Mucosa of rectum (tissue), 2 donors: ENCODE results near the gene DNAJC3.
"Not testable (repeated sequence)": the region's sequence is repeated elsewhere in the genome, so short reads cannot be mapped to it uniquely, and the experiment has no call there.

Experiments
- H3K27ac ChIP-seq, 2 donors: one replicate each; pipeline ENCODE4 v1.7.0; 2013; ENCODE audit warnings: inconsistent platforms in 2 of 2, low read depth in 2 of 2, low read length in 2 of 2
- H3K27me3 ChIP-seq, 2 donors: one replicate each; pipeline ENCODE4 v1.7.0; 2013; ENCODE audit warnings: low read length in 2 of 2; ENCODE audit not compliant: control insufficient read depth in 2 of 2, insufficient read depth in 2 of 2
- H3K36me3 ChIP-seq, 2 donors: one replicate each; pipeline ENCODE4 v1.7.0; 2013; ENCODE audit warnings: low read length in 2 of 2; ENCODE audit not compliant: control insufficient read depth in 2 of 2, insufficient read depth in 2 of 2
- H3K4me1 ChIP-seq, 2 donors: one replicate each; pipeline ENCODE4 v1.7.0; 2013; ENCODE audit warnings: low read length in 2 of 2, mild to moderate bottlenecking in 1 of 2; ENCODE audit not compliant: control insufficient read depth in 2 of 2, insufficient read depth in 2 of 2
- H3K4me3 ChIP-seq, 2 donors: one replicate each; pipeline ENCODE4 v1.7.0; 2013; ENCODE audit warnings: low read length in 2 of 2
- H3K9ac ChIP-seq, 2 donors: one replicate each; pipeline ENCODE4 v1.7.0; 2013; ENCODE audit warnings: low read length in 2 of 2, low read depth in 1 of 2, mild to moderate bottlenecking in 1 of 2
- H3K9me3 ChIP-seq, 2 donors: one replicate each; pipeline ENCODE4 v1.7.0; 2013; ENCODE audit warnings: low read length in 2 of 2; ENCODE audit not compliant: control insufficient read depth in 2 of 2
- donor health status: healthy.
- donor health status: Normal muscosa, but diverticular disease.

The DNAJC3 gene

GRCh38 chr13:95763601-95764000 lies 86.7 kb downstream of the DNAJC3 start:
- no peak overlapping the region for H3K9ac ChIP-seq
- H3K27me3 ChIP-seq: no peaks in the 10 kb centered on the region
- H3K4me1 ChIP-seq: no peaks in the 10 kb centered on the region
- no peak overlapping the region for H3K27ac ChIP-seq
- no peak overlapping the region for H3K4me3 ChIP-seq
- H3K9me3 ChIP-seq: no peaks in the 10 kb centered on the region
- peaks cover 17 to 22% of the 10 kb centered on the region in 2 donors for H3K36me3 ChIP-seq

- no peak overlapping the region for H3K4me3 ChIP-seq
- H3K27ac ChIP-seq: no peak overlapping the region
- H3K9me3 ChIP-seq: no peaks in the 10 kb centered on the region
- H3K4me1 ChIP-seq: no peaks in the 10 kb centered on the region
- no peak overlapping the region for H3K9ac ChIP-seq
- no peaks in the 10 kb centered on the region for H3K27me3 ChIP-seq
- H3K36me3 ChIP-seq: peaks cover 3 to 12% of the 10 kb centered on the region in 2 donors
Observed at GRCh38 chr13:95771905-95772304, 95.0 kb downstream of the DNAJC3 start.

GRCh38 chr13:95779522-95779921 lies 102.6 kb downstream of the DNAJC3 start:
- Histone ChIP-seq H3K27me3 (no peaks in the 10 kb centered on the region), H3K4me3 (no peak overlapping the region), H3K9me3 (no peaks in the 10 kb centered on the region), H3K4me1 (no peaks in the 10 kb centered on the region), H3K27ac (no peak overlapping the region), H3K9ac (no peak overlapping the region), H3K36me3 (peaks cover 2 to 15% of the 10 kb centered on the region in 2 donors)

- Histone ChIP-seq H3K27me3 (no peaks in the 10 kb centered on the region), H3K36me3 (peaks cover 2 to 15% of the 10 kb centered on the region in 2 donors), H3K4me1 (no peaks in the 10 kb centered on the region), H3K4me3 (no peak overlapping the region), H3K9ac (no peak overlapping the region), H3K9me3 (no peaks in the 10 kb centered on the region), H3K27ac (no peak overlapping the region)
Observed at GRCh38 chr13:95781016-95781415, 104.1 kb downstream of the DNAJC3 start.

GRCh38 chr13:95781940-95782339 lies 105.0 kb downstream of the DNAJC3 start:
- H3K9me3 ChIP-seq, H3K9ac ChIP-seq, H3K4me1 ChIP-seq, H3K4me3 ChIP-seq, H3K27me3 ChIP-seq, H3K27ac ChIP-seq: not testable (repeated sequence)
- H3K36me3 ChIP-seq: peaks cover 4 to 13% of the 10 kb centered on the region in 2 donors

- no peak overlapping the region for H3K27ac ChIP-seq
- H3K36me3 ChIP-seq: peaks cover 6 to 25% of the 10 kb centered on the region in 2 donors
- H3K9me3 ChIP-seq: no peaks in the 10 kb centered on the region
- H3K27me3 ChIP-seq: no peaks in the 10 kb centered on the region
- no peak overlapping the region for H3K9ac ChIP-seq
- no peak overlapping the region for H3K4me3 ChIP-seq
- no peaks in the 10 kb centered on the region for H3K4me1 ChIP-seq
Observed at GRCh38 chr13:95783747-95784146, 106.8 kb downstream of the DNAJC3 start.

GRCh38 chr13:95784161-95784899 lies 107.4 kb downstream of the DNAJC3 start:
- Histone ChIP-seq H3K27me3 (no peaks in the 10 kb centered on the region), H3K36me3 (peaks cover 6 to 29% of the 10 kb centered on the region in 2 donors), H3K9me3 (no peaks in the 10 kb centered on the region), H3K4me1 (no peaks in the 10 kb centered on the region), H3K4me3 (no peak overlapping the region), H3K27ac (no peak overlapping the region), H3K9ac (no peak overlapping the region)

GRCh38 chr13:95784900-95785290 lies 108.0 kb downstream of the DNAJC3 start:
- no peak overlapping the region for H3K4me3 ChIP-seq
- no peak overlapping the region for H3K9ac ChIP-seq
- no peaks in the 10 kb centered on the region for H3K4me1 ChIP-seq
- no peaks in the 10 kb centered on the region for H3K27me3 ChIP-seq
- H3K9me3 ChIP-seq: no peaks in the 10 kb centered on the region
- H3K36me3 ChIP-seq: peaks cover 6 to 31% of the 10 kb centered on the region in 2 donors
- H3K27ac ChIP-seq: no peak overlapping the region

GRCh38 chr13:95787356-95788099 lies 110.6 kb downstream of the DNAJC3 start:
- no peak overlapping the region for H3K4me3 ChIP-seq

GRCh38 chr13:95788100-95788463 lies 111.1 kb downstream of the DNAJC3 start:
- no peak overlapping the region for H3K27ac ChIP-seq
- no peaks in the 10 kb centered on the region for H3K9me3 ChIP-seq
- H3K9ac ChIP-seq: no peak overlapping the region
- H3K27me3 ChIP-seq: no peaks in the 10 kb centered on the region
- no peaks in the 10 kb centered on the region for H3K4me1 ChIP-seq
- no peak overlapping the region for H3K4me3 ChIP-seq
- H3K36me3 ChIP-seq: peaks cover 26 to 41% of the 10 kb centered on the region in 2 donors

More at GRCh38 chr13:95787356-95788099, 110.6 kb downstream of the DNAJC3 start:
- H3K36me3 ChIP-seq: peaks cover 23 to 39% of the 10 kb centered on the region in 2 donors
- H3K27ac ChIP-seq: no peak overlapping the region
- H3K9me3 ChIP-seq: no peaks in the 10 kb centered on the region
- no peak overlapping the region for H3K9ac ChIP-seq
- H3K27me3 ChIP-seq: no peaks in the 10 kb centered on the region
- H3K4me1 ChIP-seq: no peaks in the 10 kb centered on the region
